HepG2 (cell line): ENCODE data around the gene RASAL3. TPM values are rescaled to one million over a fixed set of nuclear protein-coding genes. Genes with fewer than 3 reads are reported as not detected.

Experiments used
- ARHGAP35 ChIP-seq: sonication (generic); formaldehyde crosslinking; IDR thresholded peaks from 2 replicates; pipeline ENCODE4 v1.9.0; 2022; ENCODE audit warnings: mild to moderate bottlenecking, inconsistent platforms, moderate library complexity, missing genetic modification reagents, borderline replicate concordance
- BORCS8-MEF2B ChIP-seq: sonication (generic); formaldehyde crosslinking; IDR thresholded peaks from 2 replicates; pipeline ENCODE4 v1.8.0; 2022; ENCODE audit warnings: mild to moderate bottlenecking, missing genetic modification reagents
- DR1 ChIP-seq: sonication (generic); formaldehyde crosslinking; IDR thresholded peaks from 2 replicates; pipeline ENCODE4 v1.8.0; 2021; ENCODE audit warnings: mild to moderate bottlenecking, missing genetic modification reagents, inconsistent platforms
- RAD21 ChIP-seq: fragments of 450-650 bp; formaldehyde crosslinking; IDR thresholded peaks from 2 replicates; pipeline ENCODE4 v1.5.0; 2020; ENCODE audit warnings: mild to moderate bottlenecking
- SALL2 ChIP-seq: sonication (generic); formaldehyde crosslinking; IDR thresholded peaks from 2 replicates; pipeline ENCODE4 v1.8.1; 2023; ENCODE audit warnings: mild to moderate bottlenecking, missing genetic modification reagents, inconsistent platforms
- YEATS2 ChIP-seq: sonication (generic); formaldehyde crosslinking; IDR thresholded peaks from 2 replicates; pipeline ENCODE4 v1.4.0; 2020; ENCODE audit warnings: missing genetic modification reagents, borderline replicate concordance
- ZFP36L1 ChIP-seq: sonication (generic); formaldehyde crosslinking; IDR thresholded peaks from 2 replicates; pipeline ENCODE4 v1.8.0; 2022; ENCODE audit warnings: mild to moderate bottlenecking, missing genetic modification reagents, moderate library complexity
- ZNF124 ChIP-seq: sonication (generic); formaldehyde crosslinking; IDR thresholded peaks from 2 replicates; pipeline ENCODE4 v1.4.0; 2020; ENCODE audit warnings: missing genetic modification reagents
- ZNF547 ChIP-seq: sonication (generic); formaldehyde crosslinking; IDR thresholded peaks from 2 replicates; pipeline ENCODE4 v1.5.1; 2020; ENCODE audit warnings: mild to moderate bottlenecking, missing genetic modification reagents
- ZNF761 ChIP-seq: sonication (generic); formaldehyde crosslinking; conservative IDR thresholded peaks from 2 replicates; pipeline ENCODE4 v1.4.0; 2020; ENCODE audit warnings: mild to moderate bottlenecking, missing genetic modification reagents
- polyA plus RNA-seq, 8 experiments: library from polyadenylated mRNA; depleted of rRNA in 3 of 8; stranded (reverse) in 7 of 8; unstranded in 1 of 8; fragments of >200 nt; fragmentation: Illumina TruSeq in 4 of 8; extraction: Trizol in 4 of 8; gene quantifications; 2 replicates each; pipeline versions ENCODE4 v1.2.1 to v1.2.3, GENCODE V29; 2011 to 2016; ENCODE audit warnings: low read depth in 4 of 8, missing spikeins in 1 of 8, mixed read lengths in 1 of 8; ENCODE audit not compliant: insufficient read depth in 1 of 8
- total RNA-seq, 5 experiments: library from RNA; depleted of rRNA; stranded (reverse); fragments of >200 nt; fragmentation: Illumina TruSeq; extraction: Trizol; gene quantifications; 2 replicates each; pipeline ENCODE4 v1.2.3, GENCODE V29; 2016; ENCODE audit warnings: low read depth in 1 of 5
- TF ChIP-seq, protein P1 (sequence below): fragments of 450-650 bp; IDR thresholded peaks from 2 replicates; pipeline ENCODE4 v1.6.1; 2017; ENCODE audit warnings: mild to moderate bottlenecking
- TF ChIP-seq, protein P2 (sequence below): sonication (generic); formaldehyde crosslinking; IDR thresholded peaks from 2 replicates; pipeline ENCODE4 v1.4.0; 2020; ENCODE audit warnings: missing genetic modification reagents
- TF ChIP-seq, protein P3 (sequence below): sonication (generic); formaldehyde crosslinking; IDR thresholded peaks from 2 replicates; pipeline ENCODE4 v1.8.0; 2022; ENCODE audit warnings: mild to moderate bottlenecking, missing genetic modification reagents, moderate library complexity
- TF ChIP-seq, protein P4 (sequence below): sonication (generic); formaldehyde crosslinking; IDR thresholded peaks from 2 replicates; pipeline ENCODE4 v1.5.1; 2020; ENCODE audit warnings: mild to moderate bottlenecking, missing genetic modification reagents, moderate library complexity
- TF ChIP-seq, protein P5 (sequence below): sonication (generic); formaldehyde crosslinking; IDR thresholded peaks from 2 replicates; pipeline ENCODE4 v1.8.1; 2022; ENCODE audit warnings: low read depth, mild to moderate bottlenecking, missing genetic modification reagents
- TF ChIP-seq, protein P6 (sequence below): sonication (generic); formaldehyde crosslinking; IDR thresholded peaks from 2 replicates; pipeline ENCODE4 v1.8.1; 2023; ENCODE audit warnings: mild to moderate bottlenecking, inconsistent platforms, moderate library complexity, missing genetic modification reagents, borderline replicate concordance

RASAL3 gene
- total and polyA plus RNA-seq, 2 of the 13 experiments (the other 11 are each of a cell fraction or from before 2014, with no cell fraction given), result not detected

DNA sequence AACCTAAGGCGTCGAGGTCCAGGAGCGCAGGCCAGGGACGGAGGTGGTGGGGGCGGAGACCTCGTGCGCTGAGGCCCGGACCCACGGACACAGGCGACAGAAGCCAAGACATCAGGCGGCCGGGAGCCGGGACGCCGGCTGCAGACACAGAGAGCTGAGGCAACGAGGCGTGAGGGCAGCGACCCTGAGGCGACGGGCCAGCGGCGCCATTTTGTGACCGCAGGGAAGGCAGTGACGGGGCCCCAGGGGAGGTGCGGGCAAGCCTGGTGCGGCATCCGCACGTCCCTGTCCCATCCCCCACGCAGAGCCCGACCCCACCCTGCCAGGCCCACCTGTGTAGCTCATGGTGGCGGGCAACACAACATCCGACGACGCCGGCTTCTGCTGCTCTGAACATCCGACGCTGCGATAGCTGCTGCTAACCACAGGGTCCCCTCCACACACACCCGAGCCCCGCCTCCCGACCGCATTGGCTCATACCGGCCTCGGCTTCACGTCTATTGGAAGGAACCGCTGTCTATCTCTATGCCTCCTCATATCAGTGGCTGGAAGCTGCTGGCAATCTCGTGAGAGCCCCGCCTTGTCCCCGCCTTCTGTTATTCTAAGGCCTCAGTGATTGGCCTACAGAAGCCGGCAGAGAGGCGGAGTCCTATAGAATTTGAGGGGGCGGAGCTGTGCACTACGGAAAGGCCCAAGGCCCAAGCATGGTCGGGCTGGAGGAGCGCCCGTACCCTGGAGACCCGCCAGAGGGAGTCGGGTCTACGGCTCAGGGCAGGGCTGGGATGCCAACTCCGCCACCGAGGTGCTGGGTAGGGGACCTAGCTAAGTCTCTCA, 45.5 kb downstream of the RASAL3 start, which contains the start of gene AKAP8L (continued):
- TF ChIP-seq, protein P1, sequence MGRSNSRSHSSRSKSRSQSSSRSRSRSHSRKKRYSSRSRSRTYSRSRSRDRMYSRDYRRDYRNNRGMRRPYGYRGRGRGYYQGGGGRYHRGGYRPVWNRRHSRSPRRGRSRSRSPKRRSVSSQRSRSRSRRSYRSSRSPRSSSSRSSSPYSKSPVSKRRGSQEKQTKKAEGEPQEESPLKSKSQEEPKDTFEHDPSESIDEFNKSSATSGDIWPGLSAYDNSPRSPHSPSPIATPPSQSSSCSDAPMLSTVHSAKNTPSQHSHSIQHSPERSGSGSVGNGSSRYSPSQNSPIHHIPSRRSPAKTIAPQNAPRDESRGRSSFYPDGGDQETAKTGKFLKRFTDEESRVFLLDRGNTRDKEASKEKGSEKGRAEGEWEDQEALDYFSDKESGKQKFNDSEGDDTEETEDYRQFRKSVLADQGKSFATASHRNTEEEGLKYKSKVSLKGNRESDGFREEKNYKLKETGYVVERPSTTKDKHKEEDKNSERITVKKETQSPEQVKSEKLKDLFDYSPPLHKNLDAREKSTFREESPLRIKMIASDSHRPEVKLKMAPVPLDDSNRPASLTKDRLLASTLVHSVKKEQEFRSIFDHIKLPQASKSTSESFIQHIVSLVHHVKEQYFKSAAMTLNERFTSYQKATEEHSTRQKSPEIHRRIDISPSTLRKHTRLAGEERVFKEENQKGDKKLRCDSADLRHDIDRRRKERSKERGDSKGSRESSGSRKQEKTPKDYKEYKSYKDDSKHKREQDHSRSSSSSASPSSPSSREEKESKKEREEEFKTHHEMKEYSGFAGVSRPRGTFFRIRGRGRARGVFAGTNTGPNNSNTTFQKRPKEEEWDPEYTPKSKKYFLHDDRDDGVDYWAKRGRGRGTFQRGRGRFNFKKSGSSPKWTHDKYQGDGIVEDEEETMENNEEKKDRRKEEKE, result no peak
- TF ChIP-seq, protein P2, sequence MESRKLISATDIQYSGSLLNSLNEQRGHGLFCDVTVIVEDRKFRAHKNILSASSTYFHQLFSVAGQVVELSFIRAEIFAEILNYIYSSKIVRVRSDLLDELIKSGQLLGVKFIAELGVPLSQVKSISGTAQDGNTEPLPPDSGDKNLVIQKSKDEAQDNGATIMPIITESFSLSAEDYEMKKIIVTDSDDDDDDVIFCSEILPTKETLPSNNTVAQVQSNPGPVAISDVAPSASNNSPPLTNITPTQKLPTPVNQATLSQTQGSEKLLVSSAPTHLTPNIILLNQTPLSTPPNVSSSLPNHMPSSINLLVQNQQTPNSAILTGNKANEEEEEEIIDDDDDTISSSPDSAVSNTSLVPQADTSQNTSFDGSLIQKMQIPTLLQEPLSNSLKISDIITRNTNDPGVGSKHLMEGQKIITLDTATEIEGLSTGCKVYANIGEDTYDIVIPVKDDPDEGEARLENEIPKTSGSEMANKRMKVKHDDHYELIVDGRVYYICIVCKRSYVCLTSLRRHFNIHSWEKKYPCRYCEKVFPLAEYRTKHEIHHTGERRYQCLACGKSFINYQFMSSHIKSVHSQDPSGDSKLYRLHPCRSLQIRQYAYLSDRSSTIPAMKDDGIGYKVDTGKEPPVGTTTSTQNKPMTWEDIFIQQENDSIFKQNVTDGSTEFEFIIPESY (CRISPR knock-in tag), result peak; percentile 39; the same call in 1 of the 2 replicates
- TF ChIP-seq ZFP36L1 (peak; percentile 39; the same call in 1 of the 2 replicates), ARHGAP35 (CRISPR knock-in tag) (no peak), ZNF761 (peak; percentile 69; the same call in 1 of the 2 replicates), SALL2 (CRISPR knock-in tag) (peak; percentile 88; the same call in 1 of the 2 replicates), DR1 (CRISPR knock-in tag) (no peak; the same call in 1 of the 2 replicates), BORCS8-MEF2B (CRISPR knock-in tag) (peak; percentile 62; the same call in 1 of the 2 replicates), ZNF547 (CRISPR knock-in tag) (peak; percentile 79), ZNF124 (CRISPR knock-in tag) (no peak), RAD21 (CRISPR knock-in tag) (peak; percentile 91), YEATS2 (CRISPR knock-in tag) (peak; percentile 79; the same call in 1 of the 2 replicates)
- TF ChIP-seq, protein P3, sequence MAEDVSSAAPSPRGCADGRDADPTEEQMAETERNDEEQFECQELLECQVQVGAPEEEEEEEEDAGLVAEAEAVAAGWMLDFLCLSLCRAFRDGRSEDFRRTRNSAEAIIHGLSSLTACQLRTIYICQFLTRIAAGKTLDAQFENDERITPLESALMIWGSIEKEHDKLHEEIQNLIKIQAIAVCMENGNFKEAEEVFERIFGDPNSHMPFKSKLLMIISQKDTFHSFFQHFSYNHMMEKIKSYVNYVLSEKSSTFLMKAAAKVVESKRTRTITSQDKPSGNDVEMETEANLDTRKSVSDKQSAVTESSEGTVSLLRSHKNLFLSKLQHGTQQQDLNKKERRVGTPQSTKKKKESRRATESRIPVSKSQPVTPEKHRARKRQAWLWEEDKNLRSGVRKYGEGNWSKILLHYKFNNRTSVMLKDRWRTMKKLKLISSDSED, result no peak
- TF ChIP-seq, protein P4, sequence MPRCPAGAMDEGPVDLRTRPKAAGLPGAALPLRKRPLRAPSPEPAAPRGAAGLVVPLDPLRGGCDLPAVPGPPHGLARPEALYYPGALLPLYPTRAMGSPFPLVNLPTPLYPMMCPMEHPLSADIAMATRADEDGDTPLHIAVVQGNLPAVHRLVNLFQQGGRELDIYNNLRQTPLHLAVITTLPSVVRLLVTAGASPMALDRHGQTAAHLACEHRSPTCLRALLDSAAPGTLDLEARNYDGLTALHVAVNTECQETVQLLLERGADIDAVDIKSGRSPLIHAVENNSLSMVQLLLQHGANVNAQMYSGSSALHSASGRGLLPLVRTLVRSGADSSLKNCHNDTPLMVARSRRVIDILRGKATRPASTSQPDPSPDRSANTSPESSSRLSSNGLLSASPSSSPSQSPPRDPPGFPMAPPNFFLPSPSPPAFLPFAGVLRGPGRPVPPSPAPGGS (CRISPR knock-in tag), result peak; percentile 81; the same call in 1 of the 2 replicates
- TF ChIP-seq, protein P5, sequence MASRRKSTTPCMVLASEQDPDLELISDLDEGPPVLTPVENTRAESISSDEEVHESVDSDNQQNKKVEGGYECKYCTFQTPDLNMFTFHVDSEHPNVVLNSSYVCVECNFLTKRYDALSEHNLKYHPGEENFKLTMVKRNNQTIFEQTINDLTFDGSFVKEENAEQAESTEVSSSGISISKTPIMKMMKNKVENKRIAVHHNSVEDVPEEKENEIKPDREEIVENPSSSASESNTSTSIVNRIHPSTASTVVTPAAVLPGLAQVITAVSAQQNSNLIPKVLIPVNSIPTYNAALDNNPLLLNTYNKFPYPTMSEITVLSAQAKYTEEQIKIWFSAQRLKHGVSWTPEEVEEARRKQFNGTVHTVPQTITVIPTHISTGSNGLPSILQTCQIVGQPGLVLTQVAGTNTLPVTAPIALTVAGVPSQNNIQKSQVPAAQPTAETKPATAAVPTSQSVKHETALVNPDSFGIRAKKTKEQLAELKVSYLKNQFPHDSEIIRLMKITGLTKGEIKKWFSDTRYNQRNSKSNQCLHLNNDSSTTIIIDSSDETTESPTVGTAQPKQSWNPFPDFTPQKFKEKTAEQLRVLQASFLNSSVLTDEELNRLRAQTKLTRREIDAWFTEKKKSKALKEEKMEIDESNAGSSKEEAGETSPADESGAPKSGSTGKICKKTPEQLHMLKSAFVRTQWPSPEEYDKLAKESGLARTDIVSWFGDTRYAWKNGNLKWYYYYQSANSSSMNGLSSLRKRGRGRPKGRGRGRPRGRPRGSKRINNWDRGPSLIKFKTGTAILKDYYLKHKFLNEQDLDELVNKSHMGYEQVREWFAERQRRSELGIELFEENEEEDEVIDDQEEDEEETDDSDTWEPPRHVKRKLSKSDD, result 0 out of 2 replicates have a peak, but pooled peaks have one; percentile 63
- TF ChIP-seq, protein P6, sequence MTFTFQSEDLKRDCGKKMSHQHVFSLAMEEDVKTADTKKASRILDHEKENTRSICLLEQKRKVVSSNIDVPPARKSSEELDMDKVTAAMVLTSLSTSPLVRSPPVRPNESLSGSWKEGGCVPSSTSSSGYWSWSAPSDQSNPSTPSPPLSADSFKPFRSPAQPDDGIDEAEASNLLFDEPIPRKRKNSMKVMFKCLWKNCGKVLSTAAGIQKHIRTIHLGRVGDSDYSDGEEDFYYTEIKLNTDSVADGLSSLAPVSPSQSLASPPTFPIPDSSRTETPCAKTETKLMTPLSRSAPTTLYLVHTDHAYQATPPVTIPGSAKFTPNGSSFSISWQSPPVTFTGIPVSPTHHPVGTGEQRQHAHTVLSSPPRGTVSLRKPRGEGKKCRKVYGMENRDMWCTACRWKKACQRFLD (CRISPR knock-in tag), result peak; percentile 44; the same call in 1 of the 2 replicates
